MM.1S (cell line): ENCODE measurements around the gene WRNIP1.

Experiments used
- DNase-seq: peaks from one replicate; pipeline ENCODE4 v3.0.0-alpha.2; 2015
- H2AFZ ChIP-seq: fragments of 300-600 bp; sonication (generic); 2 replicates; pipeline ENCODE4 v1.6.0; 2016; ENCODE audit warnings: antibody characterized with exemption, low read length
- H3F3A ChIP-seq: fragments of 300-600 bp; sonication (generic); 2 replicates; pipeline ENCODE4 v1.6.1; 2016; ENCODE audit warnings: mild to moderate bottlenecking, antibody characterized with exemption, low read length, moderate library complexity, mixed read lengths; ENCODE audit not compliant: insufficient read depth
- H3K27ac ChIP-seq: fragments of 300-600 bp; sonication (generic); 2 replicates; pipeline ENCODE4 v1.5.1; 2016; ENCODE audit warnings: mild to moderate bottlenecking, low read length
- H3K27me3 ChIP-seq: fragments of 300-600 bp; sonication (generic); replicated peaks from 2 replicates; pipeline ENCODE4 v1.6.0; 2016; ENCODE audit warnings: low read length; ENCODE audit not compliant: insufficient read depth
- H3K36me3 ChIP-seq: fragments of 300-600 bp; sonication (generic); replicated peaks from 2 replicates; pipeline ENCODE4 v1.6.1; 2016; ENCODE audit warnings: mild to moderate bottlenecking, low read length, mixed read lengths; ENCODE audit not compliant: insufficient read depth
- H3K4me1 ChIP-seq: fragments of 300-600 bp; sonication (generic); 2 replicates; pipeline ENCODE4 v1.6.1; 2016; ENCODE audit warnings: low read length, mixed read lengths
- H3K4me2 ChIP-seq: fragments of 300-600 bp; sonication (generic); 2 replicates; pipeline ENCODE4 v1.6.0; 2016; ENCODE audit warnings: low read depth, low read length
- H3K4me3 ChIP-seq: fragments of 300-600 bp; sonication (generic); 2 replicates; pipeline ENCODE4 v1.5.1; 2016; ENCODE audit warnings: low read length, mixed read lengths
- H3K79me2 ChIP-seq: fragments of 300-600 bp; sonication (generic); 2 replicates; pipeline ENCODE4 v1.6.1; 2016; ENCODE audit warnings: mixed run types, low read length, mixed read lengths
- H3K9ac ChIP-seq: fragments of 300-600 bp; sonication (generic); 2 replicates; pipeline ENCODE4 v1.6.1; 2016; ENCODE audit warnings: low read length, mixed read lengths
- H3K9me2 ChIP-seq: fragments of 300-600 bp; sonication (generic); replicated peaks from 2 replicates; pipeline ENCODE4 v1.6.1; 2016; ENCODE audit warnings: mild to moderate bottlenecking, low read length, mixed read lengths; ENCODE audit not compliant: insufficient read depth
- H3K9me3 ChIP-seq: fragments of 300-600 bp; sonication (generic); replicated peaks from 2 replicates; pipeline ENCODE4 v1.6.1; 2016; ENCODE audit warnings: mild to moderate bottlenecking, low read length, mixed read lengths; ENCODE audit not compliant: insufficient read depth
- H4K20me1 ChIP-seq: fragments of 300-600 bp; sonication (generic); 2 replicates; pipeline ENCODE4 v1.6.1; 2016; ENCODE audit warnings: mild to moderate bottlenecking, low read length, moderate library complexity, mixed read lengths; ENCODE audit not compliant: insufficient read depth
- EZH2 ChIP-seq: fragments of 300-600 bp; sonication (generic); optimal IDR thresholded peaks from 2 replicates; pipeline ENCODE3; 2017; ENCODE audit warnings: low read depth, mild to moderate bottlenecking, antibody characterized with exemption, low read length, mixed read lengths
- EZH2phosphoT487 ChIP-seq: fragments of 300-600 bp; sonication (generic); IDR thresholded peaks from 2 replicates; pipeline ENCODE4 v1.6.1; 2018; ENCODE audit warnings: antibody characterized with exemption, low read length
- TF ChIP-seq, protein P1 (sequence below): fragments of 300-600 bp; sonication (generic); IDR thresholded peaks from 2 replicates; pipeline ENCODE4 v1.5.1; 2016; ENCODE audit warnings: antibody characterized with exemption, low read length, mixed read lengths

Gene WRNIP1

DNA sequence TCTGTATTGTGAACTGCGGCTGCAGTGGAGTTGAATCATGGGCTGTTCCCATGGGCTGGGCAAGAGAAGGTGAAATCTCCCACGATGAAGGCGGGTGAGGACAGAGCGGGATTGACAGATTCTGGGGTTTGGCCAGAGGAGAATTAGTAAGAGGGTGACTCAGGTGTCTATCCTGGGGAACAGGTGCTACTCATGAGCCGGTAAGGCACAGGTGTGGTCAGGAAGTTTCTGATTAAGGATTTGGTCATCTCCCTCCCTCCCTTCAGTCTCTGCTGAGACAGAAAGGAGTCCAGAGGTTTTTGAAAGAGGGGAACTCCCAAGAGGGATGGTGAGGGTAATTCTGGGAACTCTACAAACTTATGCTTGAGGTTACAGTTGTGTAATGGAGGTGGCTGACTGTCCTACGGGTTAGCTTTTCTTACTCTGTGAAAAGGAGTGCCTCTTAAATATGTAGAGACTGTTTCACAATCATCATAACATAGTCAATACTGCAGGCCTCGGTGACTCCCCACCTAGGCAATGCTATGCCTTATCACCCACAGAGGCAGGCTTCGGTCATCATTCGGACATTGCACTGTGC lies 45.0 kb downstream of the WRNIP1 start:
- no peaks in the 10 kb centered on the region for H3K4me1 ChIP-seq
- H3K27ac ChIP-seq, result no peak overlapping the region
- no peaks in the 10 kb centered on the region for H4K20me1 ChIP-seq
- no peak overlapping the region for H3K4me3 ChIP-seq
- no peaks in the 10 kb centered on the region for H3K36me3 ChIP-seq
- DNase-seq, result no peak
- H3K9me2 ChIP-seq, result no peaks in the 10 kb centered on the region
- TF ChIP-seq, protein P1, sequence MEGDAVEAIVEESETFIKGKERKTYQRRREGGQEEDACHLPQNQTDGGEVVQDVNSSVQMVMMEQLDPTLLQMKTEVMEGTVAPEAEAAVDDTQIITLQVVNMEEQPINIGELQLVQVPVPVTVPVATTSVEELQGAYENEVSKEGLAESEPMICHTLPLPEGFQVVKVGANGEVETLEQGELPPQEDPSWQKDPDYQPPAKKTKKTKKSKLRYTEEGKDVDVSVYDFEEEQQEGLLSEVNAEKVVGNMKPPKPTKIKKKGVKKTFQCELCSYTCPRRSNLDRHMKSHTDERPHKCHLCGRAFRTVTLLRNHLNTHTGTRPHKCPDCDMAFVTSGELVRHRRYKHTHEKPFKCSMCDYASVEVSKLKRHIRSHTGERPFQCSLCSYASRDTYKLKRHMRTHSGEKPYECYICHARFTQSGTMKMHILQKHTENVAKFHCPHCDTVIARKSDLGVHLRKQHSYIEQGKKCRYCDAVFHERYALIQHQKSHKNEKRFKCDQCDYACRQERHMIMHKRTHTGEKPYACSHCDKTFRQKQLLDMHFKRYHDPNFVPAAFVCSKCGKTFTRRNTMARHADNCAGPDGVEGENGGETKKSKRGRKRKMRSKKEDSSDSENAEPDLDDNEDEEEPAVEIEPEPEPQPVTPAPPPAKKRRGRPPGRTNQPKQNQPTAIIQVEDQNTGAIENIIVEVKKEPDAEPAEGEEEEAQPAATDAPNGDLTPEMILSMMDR, result no peak
- TF ChIP-seq EZH2, result no peak
- no peak for TF ChIP-seq EZH2phosphoT487
- H2AFZ ChIP-seq, result no peak overlapping the region
- H3K4me2 ChIP-seq, result no peak overlapping the region
- H3K9me3 ChIP-seq, result no peaks in the 10 kb centered on the region
- no peak overlapping the region for H3K9ac ChIP-seq
- H3K79me2 ChIP-seq, result no peaks in the 10 kb centered on the region
- no peaks in the 10 kb centered on the region for H3F3A ChIP-seq
- H3K27me3 ChIP-seq, result no peaks in the 10 kb centered on the region

DNA sequence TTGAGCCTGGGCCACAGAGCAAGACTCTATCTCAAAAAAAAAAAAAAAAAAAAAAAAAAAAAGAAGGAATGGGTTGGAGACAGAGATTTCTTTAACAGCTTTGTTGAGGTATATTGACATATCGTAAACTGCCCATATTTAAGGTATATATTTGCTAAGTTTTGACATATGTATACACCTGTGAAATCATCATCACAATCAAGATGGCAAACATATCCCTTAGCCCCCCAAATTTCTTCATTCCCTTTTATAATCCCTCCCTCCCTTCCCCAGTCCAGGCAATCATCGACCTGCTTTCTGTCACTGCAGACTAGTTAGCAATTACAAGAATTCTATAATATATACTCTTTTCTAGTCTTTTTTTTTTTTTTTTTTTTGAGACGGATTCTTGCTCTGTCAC lies 47.5 kb downstream of the WRNIP1 start:
- no peak overlapping the region for H3K27ac ChIP-seq
- H3K9me2 ChIP-seq, result no peaks in the 10 kb centered on the region
- no peak overlapping the region for H3K4me3 ChIP-seq
- H3K9ac ChIP-seq, result no peak overlapping the region
- no peaks in the 10 kb centered on the region for H3K79me2 ChIP-seq
- no peaks in the 10 kb centered on the region for H3K36me3 ChIP-seq
- no peaks in the 10 kb centered on the region; the same call in 1 of the 2 replicates for H3K9me3 ChIP-seq
- TF ChIP-seq, protein P1, result no peak
- TF ChIP-seq EZH2phosphoT487 (no peak), EZH2 (no peak)
- no peak overlapping the region for H2AFZ ChIP-seq
- H3K4me1 ChIP-seq, result no peaks in the 10 kb centered on the region
- H3K27me3 ChIP-seq, result no peaks in the 10 kb centered on the region
- no peaks in the 10 kb centered on the region for H4K20me1 ChIP-seq
- DNase-seq, result no peak
- no peak overlapping the region for H3K4me2 ChIP-seq
- no peaks in the 10 kb centered on the region for H3F3A ChIP-seq

DNA sequence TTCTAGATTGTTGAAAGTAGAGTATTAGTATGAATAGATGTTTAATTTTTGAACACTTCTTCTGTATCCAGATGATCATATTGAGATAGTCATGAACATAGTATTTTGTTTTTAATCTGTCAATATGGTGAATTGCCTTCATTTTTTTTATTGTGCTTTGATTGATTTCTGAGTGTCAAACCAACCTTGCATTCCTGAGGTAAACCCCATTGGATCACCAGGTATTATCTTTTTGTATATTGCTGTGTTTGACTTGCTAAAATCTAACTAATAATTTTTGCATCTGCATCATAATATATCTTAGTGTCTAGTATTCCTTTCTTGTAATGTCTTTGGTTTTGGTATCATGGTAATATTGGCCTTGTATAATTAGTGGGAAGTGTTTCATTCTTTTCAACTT lies 51.0 kb downstream of the WRNIP1 start:
- Histone ChIP-seq H3K4me2 (no peak overlapping the region), H3K4me1 (no peaks in the 10 kb centered on the region), H3K36me3 (no peaks in the 10 kb centered on the region), H2AFZ (no peak overlapping the region), H3K4me3 (no peak overlapping the region), H4K20me1 (no peaks in the 10 kb centered on the region), H3K27me3 (no peaks in the 10 kb centered on the region), H3K9me3 (no peaks in the 10 kb centered on the region; the same call in 1 of the 2 replicates), H3K9me2 (no peaks in the 10 kb centered on the region), H3K79me2 (no peaks in the 10 kb centered on the region), H3K9ac (no peak overlapping the region), H3F3A (no peaks in the 10 kb centered on the region), H3K27ac (no peak overlapping the region)
- TF ChIP-seq EZH2phosphoT487 (no peak), EZH2 (no peak)
- TF ChIP-seq, protein P1, result no peak
- no peak for DNase-seq
